ENCODE data around the gene CFAP45.
"Not testable (repeated sequence)": the region's sequence is repeated elsewhere in the genome, so short reads cannot be mapped to it uniquely, and the experiment has no call there.

Gene CFAP45

DNA sequence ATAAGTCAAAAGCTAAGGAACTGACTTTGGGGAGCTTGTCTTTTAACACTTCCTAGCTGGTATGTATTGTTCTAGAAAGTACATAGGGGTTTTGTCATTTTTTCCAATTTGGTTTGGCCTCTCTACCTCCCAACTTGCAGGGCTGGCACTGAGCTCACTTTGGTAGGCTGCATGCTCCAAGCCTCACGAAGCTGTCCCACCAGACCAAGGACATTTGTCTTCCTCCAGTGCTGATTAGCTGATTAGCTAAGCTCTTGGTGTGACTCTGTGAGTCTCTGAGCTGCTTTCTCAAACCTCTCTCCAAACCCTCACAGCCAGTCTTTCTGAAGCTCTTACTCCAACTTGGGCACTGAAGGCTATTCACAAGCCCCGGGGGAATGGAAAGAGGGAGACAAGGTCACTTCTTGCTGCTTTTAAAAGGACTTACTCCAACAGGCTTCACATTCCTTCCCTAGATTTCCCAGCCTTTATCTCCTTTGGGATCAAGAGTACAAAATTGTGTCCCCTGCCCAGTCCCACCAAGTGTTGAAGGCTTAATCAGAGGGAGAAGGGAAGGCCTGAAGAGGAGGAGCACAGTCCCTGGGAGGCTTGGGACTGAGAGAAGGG lies 893 bp upstream of the CFAP45 start:
- DNase-seq, result no peak

DNA sequence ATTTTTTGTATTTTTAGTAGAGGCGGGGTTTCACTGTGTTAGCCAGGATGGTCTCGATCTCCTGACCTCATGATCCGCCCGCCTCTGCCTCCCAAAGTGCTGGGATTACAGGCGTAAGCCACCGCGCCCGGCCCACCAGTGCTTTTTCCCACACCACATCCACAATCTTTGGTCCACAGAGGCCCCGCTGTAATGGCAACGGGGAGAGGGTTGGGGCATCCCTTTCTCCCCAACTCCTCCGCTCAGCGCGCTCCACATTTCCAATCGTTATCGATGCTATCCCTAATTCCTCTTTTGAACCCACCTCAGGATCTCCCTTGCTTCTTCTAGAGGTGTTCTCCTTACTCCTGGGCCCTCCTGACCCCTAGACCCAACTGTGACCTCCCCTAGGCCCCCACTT lies 331 bp downstream of the CFAP45 start:
- not testable (repeated sequence) for DNase-seq

DNA sequence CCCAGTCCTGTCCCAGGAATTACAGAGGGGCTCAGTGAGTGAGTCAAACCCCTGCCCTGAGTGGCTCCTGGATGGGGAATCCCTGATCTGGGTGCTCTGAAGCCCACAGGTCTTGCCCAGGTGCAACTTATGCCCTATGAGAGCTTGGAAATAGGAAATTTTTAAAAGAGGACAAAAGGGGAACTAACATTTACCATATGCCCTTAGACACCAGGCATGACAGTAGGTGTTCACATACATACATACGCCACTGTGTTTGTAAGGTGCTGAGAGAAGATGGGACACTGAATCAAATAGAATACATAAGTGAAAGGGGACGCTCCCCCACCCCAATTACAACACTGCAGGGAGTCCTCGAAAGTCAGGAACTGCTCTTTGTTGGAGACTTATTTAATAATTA lies 1.4 kb downstream of the CFAP45 start:
- no peak for DNase-seq

DNA sequence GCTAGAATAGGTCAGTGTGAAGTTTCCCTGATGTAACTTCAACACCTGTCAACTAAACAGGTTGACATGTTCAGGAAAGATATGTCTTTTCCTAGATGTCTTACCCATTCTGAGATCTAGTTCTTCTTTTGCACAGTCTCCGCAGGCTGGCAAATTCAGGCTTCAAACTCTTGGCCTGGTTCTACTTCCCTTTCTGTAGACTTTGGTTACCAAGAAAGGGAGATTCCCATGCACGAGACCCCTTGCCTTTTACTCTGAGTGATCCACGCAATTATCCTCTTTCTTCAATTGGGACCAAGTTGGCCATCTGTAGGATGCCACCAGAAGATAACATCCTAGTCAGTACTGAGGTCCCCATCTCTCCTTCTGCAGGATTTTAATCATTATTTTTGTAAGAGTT lies 2.0 kb downstream of the CFAP45 start:
- no peak for DNase-seq

DNA sequence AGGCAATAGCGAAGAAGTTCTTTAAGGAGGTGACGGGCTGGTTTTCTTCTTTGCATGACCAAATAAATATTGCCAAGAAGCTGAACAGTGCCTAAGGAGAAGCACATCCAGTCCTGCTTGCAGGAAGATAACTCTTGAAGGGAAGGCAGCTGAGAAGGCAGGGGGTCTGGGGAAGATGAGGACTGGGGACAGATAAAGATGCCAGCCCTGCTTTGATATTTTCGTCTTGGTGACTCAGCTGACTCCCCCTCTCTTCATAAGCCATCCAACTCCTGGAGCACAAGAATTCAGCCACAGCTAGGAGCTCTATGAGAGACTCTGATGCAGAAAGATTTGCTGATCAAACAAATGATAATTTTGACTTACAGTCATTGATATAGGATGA lies 3.4 kb downstream of the CFAP45 start:
- no peak for DNase-seq

DNA sequence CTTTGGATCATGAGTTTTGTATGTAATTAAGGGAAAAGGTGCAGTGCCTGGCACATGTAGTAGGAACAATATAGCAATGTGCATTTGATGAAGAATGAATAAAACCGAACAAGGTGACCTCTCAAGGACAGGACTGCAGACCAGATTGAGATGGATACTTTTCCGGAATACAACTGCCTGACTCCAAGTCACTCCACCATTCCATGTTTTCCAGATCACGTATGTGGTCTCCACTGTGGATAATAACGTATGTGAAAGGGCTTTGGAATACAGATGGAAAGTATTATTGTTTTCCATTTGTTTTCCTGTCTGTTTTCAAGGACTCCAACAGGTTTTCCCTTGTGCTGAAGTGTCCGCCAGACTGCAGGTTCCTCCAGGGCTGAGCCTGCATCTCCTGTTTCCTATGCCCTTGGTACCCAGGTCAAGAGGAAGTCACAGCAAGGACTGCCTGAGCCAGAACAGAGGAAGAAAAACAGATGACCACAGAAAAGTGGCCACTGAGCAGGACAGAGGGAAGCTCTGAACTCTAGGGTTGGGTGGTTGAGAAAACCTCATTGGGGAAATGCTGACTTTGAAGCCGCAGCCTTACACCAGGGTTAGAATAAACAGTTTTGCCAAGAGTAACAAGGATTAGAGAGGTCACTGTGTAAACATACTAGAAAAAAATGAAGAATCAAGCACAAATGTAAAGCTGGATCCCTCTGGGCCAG lies 4.0 kb downstream of the CFAP45 start:
- DNase-seq, result no peak

DNA sequence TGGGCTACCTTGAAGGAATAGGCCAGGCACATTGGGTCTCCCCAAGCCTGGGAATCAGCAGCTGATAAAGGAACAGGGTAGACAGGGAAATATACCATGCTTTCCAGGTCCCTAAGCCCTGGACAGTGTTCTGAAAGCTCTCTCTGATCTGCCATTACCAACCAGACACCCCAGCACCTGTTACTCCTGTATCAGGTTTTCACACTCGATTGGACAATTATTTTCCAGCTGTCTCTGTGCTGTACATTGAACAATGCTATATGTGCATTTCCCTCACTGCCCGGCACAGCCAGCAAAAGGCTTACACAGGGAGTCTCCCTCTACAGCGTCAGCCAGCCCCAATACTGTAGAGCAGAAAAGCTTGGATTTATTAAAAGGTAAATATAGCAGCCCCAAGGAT lies 4.7 kb downstream of the CFAP45 start:
- DNase-seq, result no peak

DNA sequence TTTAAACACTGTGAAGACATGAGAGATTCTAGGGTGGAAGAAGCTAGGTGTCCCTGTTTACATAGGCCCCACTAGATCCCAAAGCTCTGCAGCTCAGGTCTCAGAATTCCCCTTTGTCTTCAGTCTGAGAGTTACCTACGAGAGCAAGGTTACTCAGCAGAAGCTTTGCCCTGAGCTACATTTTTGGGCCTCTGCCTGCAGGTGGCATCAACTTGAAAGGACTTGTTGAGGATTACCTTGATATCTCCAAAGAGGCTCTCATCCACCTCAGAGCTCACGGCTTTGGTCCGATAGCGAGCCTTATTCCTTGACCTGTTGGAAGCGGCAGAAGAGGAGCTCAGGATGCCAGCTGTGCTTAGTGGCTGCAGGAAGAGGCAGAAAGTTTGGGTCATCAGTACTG lies 7.0 kb downstream of the CFAP45 start:
- DNase-seq, result no peak

DNA sequence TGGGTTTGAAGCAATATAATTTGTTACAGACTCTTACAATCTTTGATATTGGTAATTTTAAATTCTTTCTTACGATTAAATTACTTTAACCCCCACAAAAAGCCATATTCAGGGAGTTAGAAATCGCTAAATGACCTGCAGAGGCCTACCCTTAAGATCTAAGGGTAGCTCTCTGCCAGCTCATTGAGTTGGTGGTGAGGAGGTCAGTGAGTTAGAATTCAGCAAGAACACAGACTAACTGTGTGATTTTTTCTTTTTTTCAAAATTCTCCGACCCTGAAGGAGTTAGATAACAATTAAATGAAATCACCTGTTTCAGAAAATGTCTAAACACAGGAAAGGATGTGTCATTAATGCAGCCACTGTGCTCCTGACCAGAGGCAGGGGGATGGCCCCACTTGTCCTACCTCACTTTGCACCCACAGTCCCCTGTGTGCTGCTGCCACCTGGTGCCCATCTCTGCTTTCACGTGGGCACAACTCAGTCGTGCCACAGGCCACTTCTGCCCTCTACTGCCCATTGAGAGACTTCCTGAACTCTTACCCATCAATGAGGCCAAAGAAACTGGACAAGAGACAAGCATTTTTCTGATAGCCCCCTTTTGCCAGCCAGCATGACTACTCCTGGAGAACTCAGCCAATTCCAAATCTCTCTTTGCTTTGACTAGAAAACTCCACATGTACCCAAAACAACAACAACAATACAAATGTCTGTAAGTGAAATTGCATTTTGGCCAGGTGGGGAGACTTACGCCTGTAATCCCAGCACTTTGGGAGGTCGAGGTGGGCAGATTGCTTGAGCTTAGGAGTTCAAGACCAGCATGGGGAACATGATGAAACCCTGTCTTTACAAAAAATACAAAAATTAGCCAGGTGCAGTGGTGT lies 8.4 kb downstream of the CFAP45 start:
- peak; percentile 66 for DNase-seq

DNA sequence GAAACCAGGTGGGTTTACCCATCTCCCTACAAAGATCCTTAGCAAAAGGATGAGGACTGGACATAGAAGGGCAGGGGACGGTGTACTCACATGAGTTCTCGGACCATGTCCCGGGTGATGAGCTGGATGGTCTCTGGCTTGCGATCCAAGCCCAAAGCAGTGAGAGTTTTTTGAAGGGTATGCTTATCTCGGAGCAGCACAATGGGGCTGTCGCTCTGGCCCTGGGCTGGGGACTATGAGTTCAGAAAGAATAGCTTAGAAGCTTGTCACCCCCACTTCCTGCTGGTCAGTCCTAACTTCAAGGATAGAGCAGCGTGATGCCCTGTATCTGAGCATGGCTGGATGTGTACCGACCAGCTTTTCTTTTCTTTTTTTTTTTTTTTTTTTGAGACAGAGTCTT lies 9.6 kb downstream of the CFAP45 start:
- no peak for DNase-seq

DNA sequence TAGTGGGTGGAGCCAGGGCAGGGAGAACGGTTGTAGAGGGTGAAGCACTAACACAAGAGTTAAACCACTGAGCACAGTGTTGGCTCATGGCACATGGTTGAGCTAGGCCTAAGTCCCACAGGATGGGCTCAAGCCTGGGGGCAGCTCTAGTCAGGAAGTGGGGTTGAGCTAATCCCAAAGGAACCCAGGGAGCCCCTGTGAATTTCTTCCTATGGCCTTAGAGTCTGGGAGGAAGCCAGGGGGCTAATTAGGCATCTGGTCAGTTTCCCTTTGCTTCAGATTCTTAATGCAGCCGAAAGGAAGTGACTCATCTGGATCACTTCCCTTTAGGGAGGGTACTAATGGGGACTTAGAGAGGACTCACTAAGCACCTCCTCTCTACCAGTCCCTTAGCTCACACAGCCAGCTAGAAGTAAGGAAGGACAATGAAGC lies 10.1 kb downstream of the CFAP45 start:
- peak; percentile 31 for DNase-seq

DNA sequence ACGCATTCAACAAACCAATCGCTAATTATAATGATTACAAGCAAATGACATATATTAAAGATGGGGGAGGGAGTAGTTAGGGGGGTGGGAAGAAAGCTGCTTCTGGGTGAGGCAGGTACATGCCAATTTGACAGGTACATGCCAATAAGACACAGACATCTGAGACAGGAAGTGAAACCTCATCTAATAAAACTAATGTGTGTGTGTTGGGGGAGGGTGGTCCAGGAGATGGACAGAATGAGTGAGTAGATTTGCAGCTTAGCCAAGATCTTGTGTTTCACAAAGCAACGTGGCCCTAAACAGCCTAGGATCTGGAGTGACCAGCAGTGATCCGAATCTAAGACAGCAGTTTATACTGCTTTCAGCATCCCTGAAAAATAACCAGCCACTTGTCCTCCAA lies 10.8 kb downstream of the CFAP45 start:
- no peak for DNase-seq

DNA sequence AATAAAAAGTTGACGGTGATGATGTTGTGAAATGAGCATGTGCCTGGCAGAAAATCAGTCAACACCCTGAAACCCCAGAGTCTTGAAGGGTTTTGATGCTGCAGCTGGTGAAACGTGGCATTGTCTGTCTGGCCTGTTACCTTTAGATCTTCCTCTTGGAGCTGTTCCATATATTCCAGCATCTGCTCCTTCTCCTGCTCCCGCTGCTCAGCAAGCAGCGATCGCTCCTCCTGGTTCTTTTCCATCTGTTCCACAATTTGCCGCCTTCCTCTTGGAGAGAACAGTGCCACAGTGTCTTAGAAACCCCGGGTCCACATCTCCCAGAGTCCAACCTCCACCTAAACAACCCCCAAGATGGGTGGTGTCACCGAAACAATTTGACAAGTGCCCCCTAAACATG lies 15.7 kb downstream of the CFAP45 start:
- DNase-seq, result no peak

DNA sequence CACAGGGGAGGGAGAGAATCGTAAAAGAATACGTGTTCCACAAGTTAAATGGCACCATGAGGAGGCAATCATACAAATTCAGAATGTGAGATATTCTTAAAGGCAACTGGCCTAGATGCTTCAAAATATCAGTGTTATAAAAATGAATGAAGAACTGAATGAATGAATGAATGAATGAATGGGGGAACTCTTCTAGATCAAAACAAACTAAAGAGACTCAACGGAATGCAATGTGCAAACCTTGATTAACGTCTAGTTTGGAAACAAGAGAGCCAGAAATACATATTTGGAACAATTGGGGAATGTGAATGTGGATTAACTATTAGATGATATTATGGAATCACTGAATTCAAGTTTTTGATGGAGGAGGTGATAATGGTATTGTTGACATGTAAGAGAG lies 16.8 kb downstream of the CFAP45 start:
- DNase-seq, result no peak

DNA sequence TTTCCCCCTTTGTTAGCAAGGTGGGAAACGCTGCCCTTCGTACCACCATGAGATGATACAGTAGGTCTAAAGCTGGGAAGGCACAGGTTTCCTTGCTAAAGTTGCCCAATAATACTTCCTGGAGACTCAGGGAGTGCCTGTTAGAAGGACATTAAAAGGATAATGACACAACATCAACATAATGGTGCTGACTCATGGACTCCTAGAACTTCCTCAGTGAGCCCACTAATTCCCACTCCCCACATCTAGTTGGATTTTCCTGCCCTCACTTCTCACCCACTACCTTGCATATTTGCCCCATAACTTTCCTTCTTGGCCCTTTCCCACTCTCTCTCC lies 17.5 kb downstream of the CFAP45 start:
- DNase-seq, result no peak

DNA sequence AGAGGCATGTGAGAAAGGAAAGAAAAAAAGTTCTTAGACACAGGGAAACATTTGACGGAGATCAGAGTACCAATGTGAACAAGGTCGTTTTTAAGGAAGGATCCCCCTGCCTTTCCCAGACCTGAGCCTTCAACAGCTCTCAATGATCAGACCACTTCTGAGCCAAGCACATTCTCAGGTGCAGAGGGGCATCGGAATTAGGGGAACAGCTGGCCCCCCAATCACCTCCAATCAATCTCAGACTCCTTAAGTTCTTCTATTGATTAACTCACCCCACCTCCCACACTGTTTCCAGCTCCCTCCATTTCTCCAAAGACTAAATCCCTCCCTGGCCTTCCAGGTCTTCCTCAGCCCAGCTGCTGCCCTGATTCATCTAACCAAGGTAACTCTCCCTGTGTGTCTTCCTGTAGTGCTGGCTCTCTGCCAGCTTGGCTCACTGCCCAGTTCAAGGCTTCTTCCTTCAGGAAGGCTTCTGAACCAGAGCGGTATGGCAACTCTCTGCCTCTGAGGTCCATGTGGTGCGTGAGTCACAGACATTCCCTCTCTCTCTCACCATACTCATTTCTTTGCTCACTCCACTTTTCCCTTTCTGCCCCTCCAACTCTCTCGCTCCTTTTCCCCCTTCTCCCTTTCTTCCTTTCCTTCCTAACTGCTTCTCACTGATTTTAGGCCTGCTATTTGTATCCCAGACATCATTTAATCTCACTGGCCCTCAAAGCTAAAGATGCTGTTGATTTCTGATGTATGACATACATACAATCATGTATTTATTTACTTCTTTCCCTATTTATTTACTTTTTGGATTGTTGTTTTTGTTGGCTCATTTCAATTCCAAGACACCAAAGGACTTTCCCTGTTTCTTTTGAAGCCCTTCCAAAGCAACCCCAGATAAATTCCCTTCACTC lies 18.1 kb downstream of the CFAP45 start:
- peak; percentile 66 for DNase-seq

DNA sequence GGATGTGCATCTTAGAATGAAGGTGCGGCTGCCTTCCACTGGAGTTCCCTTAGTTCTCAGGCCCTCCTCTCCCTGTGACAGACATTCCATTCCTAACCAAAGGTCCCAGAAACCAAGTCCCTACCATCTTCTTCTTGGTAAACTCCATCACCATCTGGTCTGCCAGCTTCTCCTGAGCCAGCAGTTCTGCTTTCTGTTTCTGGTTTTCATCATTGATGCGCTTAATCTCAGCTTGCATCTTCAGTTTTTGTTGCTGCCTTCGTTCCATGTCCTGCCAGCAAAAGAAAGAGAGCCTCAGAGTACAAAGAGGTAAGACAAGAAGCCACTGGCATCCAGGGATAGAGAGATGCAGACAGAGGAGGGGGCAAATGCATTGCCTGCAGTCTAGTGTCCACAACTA lies 19.5 kb downstream of the CFAP45 start:
- DNase-seq, result no peak

DNA sequence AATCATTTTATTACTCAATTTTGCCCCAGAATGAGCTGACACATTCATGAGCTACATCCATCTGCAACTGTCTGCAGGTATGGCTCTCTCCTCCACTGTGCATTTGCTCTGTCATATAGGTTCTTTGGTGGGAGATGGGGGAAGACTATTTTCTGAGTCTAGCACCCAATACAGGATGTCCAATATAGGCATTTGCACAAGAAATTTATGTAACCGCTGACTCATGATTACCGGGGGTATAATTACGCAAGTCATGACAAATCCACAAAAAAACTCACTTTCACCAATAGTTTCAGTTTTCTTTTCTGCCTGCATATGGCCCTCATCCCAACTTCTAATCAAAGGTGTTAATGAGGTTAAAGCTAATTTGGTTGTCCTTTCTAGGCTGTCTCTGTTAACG lies 20.0 kb downstream of the CFAP45 start:
- no peak for DNase-seq

DNA sequence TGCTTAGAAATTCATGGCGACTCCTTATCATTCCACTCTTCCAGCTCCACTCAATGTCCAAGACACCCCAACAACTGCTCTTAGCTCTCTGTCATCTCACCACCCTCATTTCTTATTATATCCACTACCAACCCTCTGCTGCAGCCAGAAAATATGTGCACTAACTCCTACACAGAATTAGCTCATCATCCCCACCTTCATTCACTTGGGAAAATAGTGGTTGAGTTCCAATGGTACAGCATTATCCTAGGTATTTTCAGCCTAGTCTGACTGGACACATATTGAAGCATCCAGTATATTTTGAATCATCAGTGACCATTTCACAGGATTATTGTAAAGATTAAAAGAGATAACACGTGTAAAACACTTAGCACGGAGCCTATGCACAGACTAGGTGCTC lies 20.8 kb downstream of the CFAP45 start:
- DNase-seq, result no peak

DNA sequence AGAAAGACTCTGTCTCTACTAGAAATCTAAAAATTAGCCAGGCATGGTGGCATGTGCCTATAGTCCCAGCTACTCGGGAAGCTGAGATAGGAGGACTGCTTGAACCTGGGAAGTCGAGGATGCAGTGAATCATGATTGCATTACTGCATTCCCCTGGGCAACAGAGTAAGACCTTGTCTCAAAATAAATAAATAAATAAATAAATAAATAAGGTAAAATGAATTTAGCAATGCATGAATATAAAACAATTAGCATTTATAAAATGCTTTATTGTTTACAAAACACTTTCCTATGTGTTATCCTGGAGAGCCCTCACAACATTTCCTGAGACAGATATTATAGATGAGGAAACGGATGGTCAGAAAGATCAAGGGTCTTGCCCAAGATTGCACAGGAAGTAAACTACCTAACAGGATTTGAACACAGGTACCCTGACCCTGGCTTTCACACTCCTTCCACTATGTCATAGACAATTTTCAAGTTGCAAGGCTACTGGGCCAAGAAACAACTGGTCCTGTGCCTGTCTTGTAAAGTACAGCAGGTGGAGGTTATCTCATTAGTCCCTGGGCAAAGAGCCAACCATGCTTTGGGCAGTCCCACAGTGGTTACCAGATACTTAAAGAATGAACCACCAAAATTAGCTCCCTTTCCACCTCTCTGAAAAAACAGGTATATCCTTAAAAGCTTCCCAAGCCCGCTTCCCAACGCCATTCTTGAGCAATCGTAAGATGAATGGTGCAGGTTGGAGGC lies 22.1 kb downstream of the CFAP45 start:
- DNase-seq, result no peak

DNA sequence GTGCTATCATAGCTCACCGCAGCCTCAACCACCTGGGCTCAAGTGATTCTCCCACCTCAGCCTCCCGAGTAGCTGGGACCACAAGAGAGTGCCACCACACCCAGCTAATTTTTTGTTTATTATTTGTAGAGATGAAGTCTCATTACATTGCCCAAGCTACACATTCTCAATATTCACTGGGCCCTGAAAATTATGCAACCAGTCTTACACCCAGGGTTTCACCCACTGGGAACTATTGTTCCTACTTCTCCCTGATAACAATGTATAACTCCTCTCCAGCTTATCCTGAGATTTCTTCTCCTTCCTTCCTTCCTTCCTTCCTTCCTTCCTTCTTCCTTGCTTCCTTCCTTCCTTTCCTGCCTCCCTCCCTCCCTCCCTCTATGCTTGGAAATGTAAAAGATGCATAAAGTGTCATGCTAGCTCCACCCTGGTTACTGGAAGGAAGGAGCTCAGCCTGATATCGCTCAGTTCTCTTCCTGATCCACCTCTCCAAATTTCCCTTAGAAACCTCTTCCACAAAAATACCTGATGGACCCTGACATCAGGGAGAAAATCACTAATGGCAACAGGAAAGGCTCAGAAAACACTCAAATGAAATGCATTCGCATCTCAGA lies 26.3 kb downstream of the CFAP45 start:
- no peak for DNase-seq

DNA sequence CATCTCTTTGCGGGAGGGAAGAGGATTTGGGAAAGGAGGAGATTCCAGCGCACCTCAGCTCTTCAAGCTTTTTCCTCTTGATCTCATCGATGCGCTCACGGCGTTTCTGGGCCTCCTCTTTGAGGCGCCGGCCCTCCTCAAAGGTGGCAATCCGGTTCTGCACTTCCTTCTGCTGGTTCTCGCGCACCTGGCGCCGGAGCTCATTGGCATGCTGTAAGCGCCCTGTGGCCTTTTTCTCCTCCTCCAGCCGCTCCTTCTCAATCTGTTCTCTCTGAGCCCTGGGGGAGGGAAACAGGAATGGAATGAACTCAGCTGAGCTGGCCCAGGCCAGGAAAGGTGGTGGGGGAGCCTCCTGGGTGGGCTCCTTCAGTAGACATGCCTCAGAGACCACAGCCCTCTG lies 27.1 kb downstream of the CFAP45 start:
- DNase-seq, result no peak

Data from NCI-H1436 treated with DMSO at 0.1 percent for 48 hours (cell line).